ENCODE results near the gene IMP3.

- peak in 6 of 11 experiments; percentile 17 to 48 (median 34) for TF ChIP-seq CTCF (IDR thresholded peaks at IDR 0.05 in 8 of 11, conservative IDR thresholded peaks at IDR 0.05 in 3 of 11)
- TF ChIP-seq POLR2AphosphoS5 (IDR thresholded peaks at IDR 0.05) = no peak
Measured at GRCh38 chr15:75597667-75598341, 42.2 kb downstream of the IMP3 start.
